LNCaP clone FGC (cell line): ENCODE results near the gene CNGA2.

Source experiments
- DNase-seq: peaks from one replicate; pipeline ENCODE4 v3.0.0-alpha.2; 2011; ENCODE audit warnings: low read depth
- H3K4me3 ChIP-seq: 2 replicates; pipeline ENCODE4 v1.5.1; 2011; ENCODE audit warnings: mild to moderate bottlenecking, low read depth, low read length, control low read depth
- CTCF ChIP-seq: IDR thresholded peaks from 2 replicates; pipeline ENCODE4 v1.5.1; 2012; ENCODE audit warnings: mild to moderate bottlenecking; ENCODE audit not compliant: control insufficient read depth, insufficient read depth; ENCODE audit errors: extremely low read depth

Gene CNGA2

DNA sequence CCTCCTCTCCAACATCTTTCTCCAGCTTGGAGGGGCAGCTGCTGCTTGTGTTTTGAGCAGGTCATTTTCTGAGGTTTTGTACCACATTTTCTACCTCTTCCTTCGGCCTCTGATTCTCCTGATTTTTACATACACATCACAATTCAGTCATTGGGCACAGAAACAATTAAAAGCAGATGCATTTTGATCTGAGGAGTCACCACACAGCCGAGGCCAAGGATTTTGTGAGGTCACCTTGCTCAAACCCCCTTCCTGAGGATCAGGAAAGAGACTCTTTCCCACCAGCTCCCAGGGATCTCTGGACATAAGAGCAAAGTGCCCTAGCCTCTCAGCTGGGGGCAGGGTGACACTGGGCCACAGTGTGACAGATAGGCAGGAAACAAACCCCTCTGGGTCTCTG is 24.1 kb upstream of the CNGA2 start:
- H3K4me3 ChIP-seq: no peak overlapping the region
- no peak for TF ChIP-seq CTCF
- DNase-seq: no peak

- no peak for DNase-seq
- no peak for TF ChIP-seq CTCF
These were observed 23.4 kb upstream of the CNGA2 start for GRCh38 chrX:151711154-151711553.

DNA sequence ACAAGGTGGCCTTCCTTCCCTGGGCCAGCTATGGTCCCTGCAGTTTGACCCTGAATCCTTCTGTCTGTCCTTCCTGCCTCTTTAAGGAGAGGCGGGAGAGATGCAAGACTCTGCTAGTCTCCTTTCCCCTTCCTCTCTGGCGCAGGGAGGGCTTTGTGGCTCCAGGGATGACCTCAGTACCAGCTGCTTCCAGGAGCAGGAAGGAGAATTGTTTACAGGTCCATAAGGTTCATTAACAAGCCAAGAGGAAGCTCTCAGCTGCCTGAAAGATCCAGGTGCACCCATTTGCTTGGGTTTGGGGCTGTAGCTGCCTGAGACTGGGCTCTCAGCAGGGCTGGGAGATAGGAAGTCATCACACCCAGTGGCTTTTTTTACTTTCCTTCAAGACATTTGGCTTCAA is 22.8 kb upstream of the CNGA2 start:
- no peak overlapping the region for H3K4me3 ChIP-seq
- DNase-seq: peak; percentile 14
- TF ChIP-seq CTCF: no peak

More at GRCh38 chrX:151711154-151711553, 23.4 kb upstream of the CNGA2 start:
- no peak overlapping the region for H3K4me3 ChIP-seq

DNA sequence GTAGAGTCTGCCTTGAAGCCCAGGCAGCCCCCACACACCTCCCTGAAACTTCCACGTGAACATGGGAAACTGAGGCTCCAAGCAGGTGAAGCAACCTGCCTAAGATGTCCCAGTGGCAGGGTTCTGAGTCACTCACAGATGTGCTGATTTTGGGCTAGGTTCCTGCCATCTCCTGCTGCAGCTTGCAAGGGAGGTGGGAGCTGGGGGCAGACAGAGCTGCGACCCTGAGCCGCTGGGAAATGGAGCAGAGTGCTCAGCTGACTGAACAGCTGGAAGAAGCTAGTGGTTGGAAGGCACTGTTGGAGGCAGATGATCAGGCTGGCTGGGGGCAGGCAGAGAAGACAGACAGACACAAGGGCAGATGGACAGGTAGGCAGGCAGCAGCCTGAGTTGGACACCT is 22.3 kb upstream of the CNGA2 start:
- no peak overlapping the region for H3K4me3 ChIP-seq
- DNase-seq: no peak
- no peak for TF ChIP-seq CTCF

- H3K4me3 ChIP-seq: no peak overlapping the region
- no peak for DNase-seq
- peak; percentile 50 for TF ChIP-seq CTCF
These were observed 20.7 kb upstream of the CNGA2 start for GRCh38 chrX:151713849-151714248.

DNA sequence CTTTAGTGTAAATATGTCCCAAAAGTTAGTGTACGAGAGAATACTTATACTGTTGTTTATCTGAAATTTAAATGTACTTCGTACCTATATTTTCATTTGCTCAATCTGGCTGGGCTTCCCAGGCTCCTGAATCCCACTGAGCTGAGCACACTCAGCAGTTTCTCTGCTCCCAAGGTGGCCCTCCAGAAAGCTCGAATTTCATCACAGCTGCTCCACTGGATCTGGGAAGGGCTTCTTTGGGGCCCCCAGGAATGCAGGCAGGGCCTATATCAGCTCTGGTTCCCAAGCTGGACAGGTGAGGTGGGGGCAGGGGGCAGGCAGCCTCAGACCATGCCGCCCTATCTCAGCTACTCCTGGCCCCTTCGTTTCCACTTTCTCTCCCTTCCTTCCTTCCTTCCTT is 20.2 kb upstream of the CNGA2 start:
- no peak for TF ChIP-seq CTCF
- H3K4me3 ChIP-seq: no peak overlapping the region
- DNase-seq: no peak

GRCh38 chrX:151715752-151716151 is 18.8 kb upstream of the CNGA2 start, which contains the start of gene FATE1:
TSS of gene FATE1 (plus strand) at chrX:151716035. CDS start at chrX:151716120, 85 bp downstream.
- DNase-seq: no peak
- no peak within 1 kb of the TSS for H3K4me3 ChIP-seq
- TF ChIP-seq CTCF: no peak
